ENCODE measurements around the gene NPR3.

GRCh38 chr5:32836176-32836575, 125.1 kb downstream of the NPR3 start:
- TF ChIP-seq, protein P1, sequence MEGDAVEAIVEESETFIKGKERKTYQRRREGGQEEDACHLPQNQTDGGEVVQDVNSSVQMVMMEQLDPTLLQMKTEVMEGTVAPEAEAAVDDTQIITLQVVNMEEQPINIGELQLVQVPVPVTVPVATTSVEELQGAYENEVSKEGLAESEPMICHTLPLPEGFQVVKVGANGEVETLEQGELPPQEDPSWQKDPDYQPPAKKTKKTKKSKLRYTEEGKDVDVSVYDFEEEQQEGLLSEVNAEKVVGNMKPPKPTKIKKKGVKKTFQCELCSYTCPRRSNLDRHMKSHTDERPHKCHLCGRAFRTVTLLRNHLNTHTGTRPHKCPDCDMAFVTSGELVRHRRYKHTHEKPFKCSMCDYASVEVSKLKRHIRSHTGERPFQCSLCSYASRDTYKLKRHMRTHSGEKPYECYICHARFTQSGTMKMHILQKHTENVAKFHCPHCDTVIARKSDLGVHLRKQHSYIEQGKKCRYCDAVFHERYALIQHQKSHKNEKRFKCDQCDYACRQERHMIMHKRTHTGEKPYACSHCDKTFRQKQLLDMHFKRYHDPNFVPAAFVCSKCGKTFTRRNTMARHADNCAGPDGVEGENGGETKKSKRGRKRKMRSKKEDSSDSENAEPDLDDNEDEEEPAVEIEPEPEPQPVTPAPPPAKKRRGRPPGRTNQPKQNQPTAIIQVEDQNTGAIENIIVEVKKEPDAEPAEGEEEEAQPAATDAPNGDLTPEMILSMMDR (IDR thresholded peaks at IDR 0.05; ENCODE audit: low read depth, low read length, missing input control) = no peak
- TF ChIP-seq REST (IDR thresholded peaks at IDR 0.05) (no peak), SP1 (IDR thresholded peaks at IDR 0.05) (no peak), EGR1 (IDR thresholded peaks at IDR 0.05; ENCODE audit: low read depth in 2 of 2) (no peak), RAD21 (IDR thresholded peaks at IDR 0.05) (no peak), TAF1 (conservative IDR thresholded peaks at IDR 0.05) (no peak)
- TF ChIP-seq, protein P2, sequence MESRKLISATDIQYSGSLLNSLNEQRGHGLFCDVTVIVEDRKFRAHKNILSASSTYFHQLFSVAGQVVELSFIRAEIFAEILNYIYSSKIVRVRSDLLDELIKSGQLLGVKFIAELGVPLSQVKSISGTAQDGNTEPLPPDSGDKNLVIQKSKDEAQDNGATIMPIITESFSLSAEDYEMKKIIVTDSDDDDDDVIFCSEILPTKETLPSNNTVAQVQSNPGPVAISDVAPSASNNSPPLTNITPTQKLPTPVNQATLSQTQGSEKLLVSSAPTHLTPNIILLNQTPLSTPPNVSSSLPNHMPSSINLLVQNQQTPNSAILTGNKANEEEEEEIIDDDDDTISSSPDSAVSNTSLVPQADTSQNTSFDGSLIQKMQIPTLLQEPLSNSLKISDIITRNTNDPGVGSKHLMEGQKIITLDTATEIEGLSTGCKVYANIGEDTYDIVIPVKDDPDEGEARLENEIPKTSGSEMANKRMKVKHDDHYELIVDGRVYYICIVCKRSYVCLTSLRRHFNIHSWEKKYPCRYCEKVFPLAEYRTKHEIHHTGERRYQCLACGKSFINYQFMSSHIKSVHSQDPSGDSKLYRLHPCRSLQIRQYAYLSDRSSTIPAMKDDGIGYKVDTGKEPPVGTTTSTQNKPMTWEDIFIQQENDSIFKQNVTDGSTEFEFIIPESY (IDR thresholded peaks at IDR 0.05) = no peak

Measured in liver (tissue), 3 donors.